Mucosa of descending colon (tissue), 3 donors: ENCODE measurements around the gene BACH2. TPM values are rescaled to one million over a fixed set of nuclear protein-coding genes. Genes with fewer than 3 reads are reported as not detected.
"Not testable (repeated sequence)": the region's sequence is repeated elsewhere in the genome, so short reads cannot be mapped to it uniquely, and the experiment has no call there.

ENCODE experiments used
- ATAC-seq: fragments of 200-7000 bp; cut with Tn5 transposase; one replicate; pipeline ENCODE4 v1.9.1; 2020; ENCODE audit warnings: mild to moderate bottlenecking, moderate library complexity
- DNase-seq, 3 donors: peaks; one replicate each; pipeline ENCODE4 v3.0.0-alpha.2; 2020
- H3K36me3 ChIP-seq: fragments of 200-600 bp; one replicate; pipeline ENCODE4 v1.8.0; 2021; ENCODE audit warnings: low read depth, mild to moderate bottlenecking
- H3K4me1 ChIP-seq: fragments of 200-600 bp; one replicate; pipeline ENCODE4 v1.8.0; 2021; ENCODE audit warnings: low read depth, mild to moderate bottlenecking
- H3K4me3 ChIP-seq: fragments of 200-600 bp; one replicate; pipeline ENCODE4 v1.8.0; 2021; ENCODE audit warnings: mild to moderate bottlenecking
- H3K9me3 ChIP-seq: fragments of 200-600 bp; one replicate; pipeline ENCODE4 v1.8.0; 2021; ENCODE audit warnings: mild to moderate bottlenecking
- intact Hi-C, 2 donors: fragments of 100-400 bp; cut with DNase I in 1 of 2; cut with micrococcal nuclease in 1 of 2; formaldehyde crosslinking; loops; one replicate each; pipeline versions ENCODE4 v1.11.0 to v1.11.1; 2022; cut with DNase I, micrococcal nuclease
- total RNA-seq, 3 donors: library from RNA; stranded (reverse); fragmentation: NEBNext Ultra II Directional in 2 of 3; extraction: Animal tissue kit (Norgen Biotek cat#: 25700) in 2 of 3; gene quantifications; one replicate each; pipeline versions ENCODE4 v1.2.1 to v1.2.4, GENCODE V29; 2021 to 2023
- TF ChIP-seq, protein P1 (sequence below): fragments of 200-600 bp; IDR thresholded peaks from one replicate; pipeline ENCODE4 v1.8.0; 2022; ENCODE audit warnings: antibody characterized with exemption, mild to moderate bottlenecking
- donor health status: DM: no; HTN: no; CAD: no; lungs with moderate emphysema.
- donor health status: DM: no; HTN: no; CAD: no.
- donor health status: DM: no; HTN: yes; CAD: no.

The BACH2 gene
- total RNA-seq, 3 donors from 2014 or later, result 0.96 to 1.6 (median 1.2) TPM

DNA sequence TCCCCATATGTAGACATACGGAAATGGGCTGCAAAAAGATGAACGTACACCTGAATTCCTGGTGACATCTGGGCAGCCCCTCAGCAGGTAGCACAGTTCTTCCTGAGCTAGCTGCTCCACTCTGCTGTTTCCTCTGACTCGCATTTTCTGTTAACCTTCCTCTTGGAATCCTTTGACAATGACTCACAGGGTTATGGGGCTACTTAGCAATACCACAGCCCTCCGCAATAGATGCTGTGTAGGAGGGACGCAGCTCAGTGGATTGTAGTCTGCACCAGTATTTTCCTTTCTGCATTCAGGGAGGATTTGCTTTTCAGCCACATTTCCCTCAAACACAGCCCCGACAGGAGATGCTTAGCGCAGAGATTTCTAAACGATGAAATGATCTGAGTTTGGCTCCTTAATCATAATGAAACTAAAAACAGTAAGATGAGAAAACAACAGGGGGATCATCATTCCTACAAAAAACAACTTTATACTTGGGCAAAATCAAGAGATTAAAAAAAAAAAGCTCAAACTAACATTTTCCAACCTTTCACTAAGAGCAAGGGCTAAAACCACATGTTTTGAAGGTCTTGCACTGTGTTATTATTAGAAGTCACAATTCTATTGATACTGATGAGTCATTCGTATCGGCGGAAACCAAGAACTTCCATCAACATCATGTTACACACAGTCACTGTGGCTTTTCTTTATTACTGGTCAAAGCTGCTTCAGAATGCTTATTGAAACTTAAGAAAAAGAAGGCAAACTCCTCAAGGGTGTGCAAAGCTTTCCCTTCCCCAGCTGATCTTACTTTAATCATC is 12.2 kb downstream of the BACH2 start:
- intact Hi-C loops, result no loop called here

DNA sequence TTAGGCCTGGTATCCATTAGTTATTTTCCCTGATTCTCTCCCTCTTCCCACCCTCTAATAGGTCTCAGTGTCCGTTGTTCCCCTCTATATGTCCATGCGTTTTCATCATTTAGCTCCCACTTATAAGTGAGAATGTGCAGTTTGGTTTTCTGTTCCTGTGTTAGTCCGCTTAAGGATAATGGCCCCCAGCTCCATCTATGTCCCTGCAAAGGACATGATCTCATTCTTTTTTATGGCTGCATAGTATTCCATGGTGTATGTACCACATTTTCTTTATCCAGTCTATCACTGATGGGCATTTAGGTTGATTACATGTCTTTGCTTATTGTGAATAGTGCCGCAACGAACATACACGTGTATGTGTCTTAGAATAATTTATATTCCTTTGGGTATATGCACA is 14.4 kb downstream of the BACH2 start:
- H3K4me3 ChIP-seq, H3K36me3 ChIP-seq, H3K4me1 ChIP-seq, DNase-seq, intact Hi-C loops, H3K9me3 ChIP-seq, ATAC-seq: not testable (repeated sequence)

More for the DNA sequence above, 12.2 kb downstream of the BACH2 start:
- peak; percentile 54 for ATAC-seq
- H3K4me3 ChIP-seq, result no peak overlapping the region
- no peaks in the 10 kb centered on the region for H3K36me3 ChIP-seq
- H3K4me1 ChIP-seq, result no peaks in the 10 kb centered on the region
- TF ChIP-seq, protein P1, sequence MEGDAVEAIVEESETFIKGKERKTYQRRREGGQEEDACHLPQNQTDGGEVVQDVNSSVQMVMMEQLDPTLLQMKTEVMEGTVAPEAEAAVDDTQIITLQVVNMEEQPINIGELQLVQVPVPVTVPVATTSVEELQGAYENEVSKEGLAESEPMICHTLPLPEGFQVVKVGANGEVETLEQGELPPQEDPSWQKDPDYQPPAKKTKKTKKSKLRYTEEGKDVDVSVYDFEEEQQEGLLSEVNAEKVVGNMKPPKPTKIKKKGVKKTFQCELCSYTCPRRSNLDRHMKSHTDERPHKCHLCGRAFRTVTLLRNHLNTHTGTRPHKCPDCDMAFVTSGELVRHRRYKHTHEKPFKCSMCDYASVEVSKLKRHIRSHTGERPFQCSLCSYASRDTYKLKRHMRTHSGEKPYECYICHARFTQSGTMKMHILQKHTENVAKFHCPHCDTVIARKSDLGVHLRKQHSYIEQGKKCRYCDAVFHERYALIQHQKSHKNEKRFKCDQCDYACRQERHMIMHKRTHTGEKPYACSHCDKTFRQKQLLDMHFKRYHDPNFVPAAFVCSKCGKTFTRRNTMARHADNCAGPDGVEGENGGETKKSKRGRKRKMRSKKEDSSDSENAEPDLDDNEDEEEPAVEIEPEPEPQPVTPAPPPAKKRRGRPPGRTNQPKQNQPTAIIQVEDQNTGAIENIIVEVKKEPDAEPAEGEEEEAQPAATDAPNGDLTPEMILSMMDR, result no peak
- H3K9me3 ChIP-seq, result no peaks in the 10 kb centered on the region
- DNase-seq, result peak in 1 of 3 donors; percentile 17

DNA sequence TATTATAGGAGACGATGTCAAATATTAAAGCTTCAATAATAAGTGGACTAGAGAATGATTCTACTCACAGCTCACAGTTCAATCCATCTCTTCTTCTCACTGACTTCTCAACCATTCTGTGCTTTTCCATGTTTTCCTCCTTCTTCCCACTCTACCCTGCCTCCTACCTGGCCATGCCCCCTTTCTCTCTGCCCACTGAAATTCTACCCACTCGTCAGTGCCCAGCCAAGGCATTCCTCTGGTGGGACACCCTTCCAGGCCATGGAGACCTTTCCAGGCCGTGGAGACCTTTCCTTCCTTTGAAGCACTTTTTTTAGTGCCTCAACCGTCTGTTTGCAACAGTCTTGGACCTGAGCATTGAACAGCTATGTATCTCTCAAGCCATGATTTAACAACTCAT is 18.5 kb downstream of the BACH2 start:
- Histone ChIP-seq H3K4me1 (no peaks in the 10 kb centered on the region), H3K4me3 (no peak overlapping the region), H3K36me3 (no peaks in the 10 kb centered on the region), H3K9me3 (no peaks in the 10 kb centered on the region)
- intact Hi-C loops, result no loop called here
- ATAC-seq (no peak), DNase-seq (no peak)
- TF ChIP-seq, protein P1, result no peak

DNA sequence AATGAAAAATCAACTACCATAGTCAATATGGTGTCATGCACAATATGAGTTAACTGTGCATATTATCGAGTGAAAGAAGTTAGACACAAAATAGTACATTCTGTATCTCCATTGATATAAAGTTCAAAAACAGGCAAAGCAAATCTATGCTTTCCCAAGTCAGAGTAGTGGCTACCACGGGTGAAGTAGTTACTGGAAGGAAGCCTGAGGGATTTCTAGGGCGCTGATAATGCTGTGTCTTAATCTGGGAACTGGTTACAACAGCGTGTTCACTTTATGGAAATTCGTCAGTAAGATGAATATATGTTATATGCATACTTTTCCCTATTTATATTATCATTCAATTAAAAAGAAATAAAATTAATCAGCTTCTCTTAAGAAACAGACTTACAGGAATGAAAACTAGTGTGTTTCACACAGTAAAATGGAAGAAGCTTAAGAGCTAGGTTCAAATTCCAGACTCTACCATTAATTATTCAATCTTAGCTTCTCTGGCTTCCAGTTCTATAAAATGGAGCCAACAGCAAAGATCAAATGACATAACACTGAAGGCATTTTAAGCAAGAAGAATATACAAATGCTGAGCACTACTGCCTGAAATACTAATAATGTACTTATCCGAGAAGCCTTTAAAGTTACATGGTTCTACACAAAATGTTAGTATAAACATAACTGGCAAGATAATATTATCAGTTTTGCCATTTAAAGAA is 19.2 kb downstream of the BACH2 start:
- DNase-seq, result no peak
- intact Hi-C loops, result no loop called here
- H3K36me3 ChIP-seq, result no peaks in the 10 kb centered on the region
- no peaks in the 10 kb centered on the region for H3K4me1 ChIP-seq
- no peaks in the 10 kb centered on the region for H3K9me3 ChIP-seq
- TF ChIP-seq, protein P1, result no peak
- ATAC-seq, result no peak
- H3K4me3 ChIP-seq, result no peak overlapping the region

DNA sequence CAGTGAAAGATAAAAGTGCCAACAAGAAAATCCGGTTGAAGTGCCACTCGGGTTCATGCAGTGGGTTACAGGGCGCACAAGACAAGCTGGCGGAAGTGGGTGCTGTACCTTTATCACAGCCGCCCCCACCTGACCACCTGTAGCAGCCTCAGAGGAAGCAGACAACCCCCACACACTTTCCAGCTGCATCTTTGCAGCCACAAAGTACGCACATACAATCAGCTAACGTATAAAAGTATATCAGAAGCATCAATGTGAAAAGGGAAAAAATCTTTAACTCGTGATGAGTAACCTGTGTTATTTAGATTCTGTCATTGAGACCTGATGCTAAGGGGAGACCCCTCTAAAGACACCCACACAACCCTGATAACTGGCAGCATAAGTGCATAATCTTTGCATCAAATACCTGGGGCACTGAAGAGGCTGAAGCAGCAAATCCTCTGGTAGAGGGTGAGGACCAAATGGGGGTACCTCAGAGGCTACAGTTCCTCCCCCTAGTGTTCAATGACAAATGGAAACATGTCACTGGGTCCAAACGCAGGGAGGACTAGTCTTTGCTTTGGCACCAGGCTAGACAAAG is 22.1 kb downstream of the BACH2 start:
- TF ChIP-seq, protein P1, result no peak

DNA sequence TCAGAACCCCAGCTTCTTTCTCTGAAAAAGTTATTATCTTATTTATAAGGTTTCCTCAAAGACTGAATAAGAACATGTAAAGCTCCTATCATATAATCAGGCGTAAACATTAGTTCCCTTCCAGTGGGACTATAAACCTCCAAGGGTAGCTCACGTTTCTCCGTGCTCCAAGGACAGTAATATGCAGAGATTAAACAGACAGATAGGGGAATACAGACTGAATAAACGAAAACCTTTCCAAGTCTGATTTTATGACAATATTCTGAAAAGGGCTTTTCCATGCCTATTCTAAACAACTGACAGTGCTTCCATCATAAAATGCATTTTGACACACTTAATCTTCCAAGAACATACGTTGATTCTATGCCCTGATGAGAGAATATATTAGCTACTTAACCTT is 22.8 kb downstream of the BACH2 start:
- TF ChIP-seq, protein P1, result no peak
- H3K4me3 ChIP-seq, result no peak overlapping the region
- H3K4me1 ChIP-seq, result no peaks in the 10 kb centered on the region
- no peaks in the 10 kb centered on the region for H3K36me3 ChIP-seq
- ATAC-seq, result no peak
- no peaks in the 10 kb centered on the region for H3K9me3 ChIP-seq
- no peak for DNase-seq
- intact Hi-C loops, result no loop called here

More for the DNA sequence above, 22.1 kb downstream of the BACH2 start:
- DNase-seq, result peak; percentile 37 to 78 (median 59)
- H3K36me3 ChIP-seq, result no peaks in the 10 kb centered on the region
- no peak overlapping the region for H3K4me3 ChIP-seq
- H3K4me1 ChIP-seq, result no peaks in the 10 kb centered on the region
- intact Hi-C loops, result no loop called here
- peak; percentile 94 for ATAC-seq
- H3K9me3 ChIP-seq, result no peaks in the 10 kb centered on the region
